HG03159 (cell line): Measurements from ENCODE around the gene SH3D21.

Source experiments
- ATAC-seq: cut with Tn5 transposase; IDR thresholded peaks from one replicate; pipeline ENCODE4 v1.9.1; 2021; ENCODE audit warnings: mild to moderate bottlenecking, moderate library complexity; ENCODE audit not compliant: unreplicated experiment

SH3D21 gene

DNA sequence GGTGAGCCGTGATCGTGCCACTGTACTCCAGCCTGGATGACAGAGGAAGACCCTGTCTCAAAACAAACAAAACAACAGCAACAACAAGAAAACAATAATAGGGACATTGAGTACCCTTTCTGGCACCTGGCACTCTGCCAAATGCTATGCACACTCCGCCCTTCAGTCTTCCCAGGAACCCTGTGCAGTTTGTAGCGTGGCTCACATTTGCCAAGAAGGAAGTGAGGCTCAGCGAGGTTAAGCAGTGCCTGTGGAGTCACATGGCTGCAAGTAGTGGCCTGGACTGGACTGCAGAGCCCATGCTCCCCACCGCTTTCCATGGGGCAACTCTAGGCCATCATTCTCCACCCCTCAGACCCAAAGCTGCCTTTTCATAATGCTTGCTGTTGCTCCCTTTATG is 22.5 kb downstream of the SH3D21 start:
- ATAC-seq = no peak

DNA sequence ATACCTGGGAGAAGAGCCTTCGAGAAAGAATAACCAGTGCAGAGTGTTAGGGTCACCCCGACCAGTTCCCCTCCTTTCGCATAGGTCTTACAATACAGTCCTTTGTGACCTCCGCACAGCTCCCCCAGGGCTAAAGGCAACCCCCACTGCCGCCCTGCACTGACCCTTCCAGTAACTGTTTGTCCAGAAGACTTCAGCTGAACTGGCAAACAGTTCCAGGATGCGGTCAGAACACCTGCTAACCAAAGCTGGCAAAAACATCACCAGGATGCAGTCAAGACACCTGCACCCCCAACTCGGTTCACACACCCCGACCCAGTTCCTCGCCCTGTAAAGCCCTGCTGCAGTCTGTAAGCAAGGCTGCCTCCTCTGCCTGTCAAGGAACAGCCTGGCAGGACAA is 23.6 kb downstream of the SH3D21 start:
- ATAC-seq = no peak

DNA sequence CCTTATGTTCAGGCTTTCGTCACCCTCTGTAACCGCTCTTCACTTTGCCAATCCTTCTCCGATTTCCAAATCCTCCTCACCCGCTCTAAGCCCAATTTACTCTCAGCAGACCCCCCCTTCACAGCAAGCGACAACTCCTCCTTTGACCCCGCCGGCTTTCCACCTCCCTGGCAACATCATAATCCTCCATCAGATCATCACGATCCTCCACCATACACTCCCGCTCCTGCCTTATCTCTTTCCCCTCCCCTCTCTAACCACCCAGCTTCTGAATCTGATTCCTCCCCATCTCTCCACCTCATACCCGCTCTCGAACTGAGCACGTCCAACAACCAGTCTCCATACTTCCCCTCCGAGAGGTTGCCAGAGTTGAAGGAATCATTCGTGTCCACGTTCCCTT is 24.8 kb downstream of the SH3D21 start:
- no peak for ATAC-seq

DNA sequence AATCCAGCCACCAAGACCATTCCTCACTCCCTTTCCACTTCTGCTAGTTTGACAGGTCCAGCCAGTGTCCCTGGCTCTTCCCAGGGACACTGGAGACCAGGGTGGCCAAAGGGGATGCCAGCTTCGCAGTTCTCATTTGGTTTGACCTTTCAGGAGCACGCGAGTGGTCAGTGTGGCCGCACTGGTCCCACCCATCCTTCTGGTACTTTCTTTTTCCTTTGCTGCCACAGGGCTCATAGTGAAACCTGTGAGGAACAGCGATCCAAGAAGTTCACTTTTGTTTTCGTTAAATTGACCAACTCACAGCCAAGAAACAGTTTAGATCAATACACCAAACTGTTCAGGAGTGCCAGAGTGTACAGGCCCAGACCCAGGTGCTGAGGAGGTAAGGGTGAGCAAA is 31.7 kb downstream of the SH3D21 start:
- ATAC-seq = no peak

DNA sequence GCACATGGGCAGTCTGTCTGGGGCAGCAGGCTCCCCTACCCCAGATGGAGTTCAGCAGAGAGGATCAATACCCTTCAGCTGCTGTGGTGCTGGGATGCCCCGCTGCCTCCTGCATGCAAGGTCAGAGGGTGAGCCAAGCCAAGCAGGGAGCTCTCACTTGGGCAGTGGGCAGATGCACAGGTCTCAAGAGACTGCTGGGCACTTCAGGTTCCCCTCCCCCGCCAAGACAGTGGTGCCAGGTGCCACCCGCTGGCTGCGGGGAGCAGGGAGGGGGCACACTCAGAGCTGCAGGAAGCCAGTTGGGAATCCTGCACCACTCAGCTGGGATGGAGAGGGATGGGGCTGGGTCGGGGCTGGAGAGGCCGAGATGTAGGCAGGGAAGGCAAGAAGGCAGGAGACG is 33.0 kb downstream of the SH3D21 start:
- no peak for ATAC-seq

DNA sequence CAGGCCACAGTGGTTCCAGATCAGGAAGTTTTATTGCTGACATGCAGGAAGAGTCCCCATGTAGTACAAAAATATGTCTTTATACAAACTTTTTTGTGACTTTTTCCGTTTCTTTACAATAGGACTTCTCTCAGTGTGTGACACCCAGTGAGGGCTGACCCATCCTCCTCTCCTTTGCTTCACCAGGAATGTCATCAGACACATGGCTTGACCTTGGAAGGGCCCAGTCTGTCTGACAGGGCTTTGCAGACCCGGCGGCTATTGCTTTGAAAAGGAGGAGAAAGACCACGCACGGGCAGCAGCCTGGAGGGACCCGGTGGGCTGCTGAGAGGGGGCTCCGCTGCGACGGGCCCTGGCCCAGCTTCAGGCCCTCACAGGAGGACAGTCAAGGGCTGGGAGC is 33.4 kb downstream of the SH3D21 start:
- no peak for ATAC-seq

DNA sequence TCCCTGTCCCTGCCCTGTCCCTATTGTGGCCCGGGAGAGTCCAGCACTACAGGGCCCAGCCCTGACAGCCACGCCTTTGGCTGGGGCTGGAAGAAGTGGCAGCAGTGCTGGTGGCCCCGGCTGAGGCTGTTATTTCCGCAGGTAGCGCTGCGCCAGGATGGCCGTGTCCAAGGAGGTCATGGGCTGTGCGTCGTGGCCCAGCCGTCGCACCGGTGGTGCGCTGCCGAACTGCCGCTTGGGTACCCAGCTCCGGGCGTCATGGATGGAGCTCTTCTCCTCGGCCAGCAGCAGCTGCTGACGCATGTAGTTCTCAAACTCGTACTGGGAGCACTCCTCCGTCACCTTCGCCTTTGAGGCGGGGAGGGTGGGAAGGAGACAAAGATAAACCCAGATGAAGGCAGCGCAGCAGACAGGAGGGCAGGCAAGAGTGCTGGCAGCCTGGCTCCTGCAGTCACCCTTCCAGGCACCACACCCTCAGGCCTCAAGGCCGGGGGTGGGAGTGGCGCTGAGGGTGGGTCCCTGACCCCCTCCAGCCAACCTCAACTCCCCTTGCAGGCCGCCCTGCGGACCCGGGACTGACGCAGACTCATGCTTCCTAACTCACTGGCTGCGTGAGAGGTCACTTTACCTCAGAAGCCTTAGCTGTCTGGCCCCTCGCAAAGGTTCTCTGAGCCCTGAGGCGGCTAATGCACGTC is 35.6 kb downstream of the SH3D21 start:
- ATAC-seq = no peak

DNA sequence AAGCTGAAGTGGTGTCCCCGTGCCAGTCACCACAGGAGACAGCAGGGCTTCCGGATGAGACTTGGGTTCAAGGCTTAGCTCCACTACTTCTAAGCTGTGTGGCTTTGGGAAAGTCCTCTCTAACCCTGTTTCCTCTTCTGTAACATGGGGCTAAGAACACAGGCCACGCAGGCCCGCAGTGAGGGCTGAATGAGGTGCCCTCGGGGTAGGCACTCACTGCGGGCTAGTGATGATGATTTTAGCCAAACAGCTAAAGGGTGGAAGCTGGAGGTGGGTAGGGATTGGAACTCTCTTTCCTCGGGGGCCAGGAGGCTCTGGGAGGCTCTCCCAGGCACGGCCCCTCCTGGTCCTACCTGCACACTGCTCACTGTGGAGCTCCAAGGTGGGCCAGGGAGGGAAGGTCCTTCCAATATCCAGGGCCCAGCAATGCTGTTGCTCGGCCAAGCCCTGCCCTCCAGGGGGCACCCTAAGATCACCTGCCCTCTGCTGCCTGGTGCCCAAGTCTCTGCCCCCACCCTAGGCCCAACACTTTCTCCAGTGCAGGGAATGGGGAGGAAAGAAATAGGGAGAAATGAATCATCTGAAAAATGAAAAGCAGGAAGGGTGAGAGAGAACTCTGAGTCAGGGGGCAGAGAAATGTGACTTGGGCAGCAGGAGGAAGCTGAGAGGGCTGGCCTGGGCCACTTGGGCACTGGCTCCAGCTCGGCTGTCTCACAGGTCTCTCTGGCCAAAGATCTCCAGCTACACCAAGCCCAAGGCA is 36.4 kb downstream of the SH3D21 start:
- no peak for ATAC-seq

DNA sequence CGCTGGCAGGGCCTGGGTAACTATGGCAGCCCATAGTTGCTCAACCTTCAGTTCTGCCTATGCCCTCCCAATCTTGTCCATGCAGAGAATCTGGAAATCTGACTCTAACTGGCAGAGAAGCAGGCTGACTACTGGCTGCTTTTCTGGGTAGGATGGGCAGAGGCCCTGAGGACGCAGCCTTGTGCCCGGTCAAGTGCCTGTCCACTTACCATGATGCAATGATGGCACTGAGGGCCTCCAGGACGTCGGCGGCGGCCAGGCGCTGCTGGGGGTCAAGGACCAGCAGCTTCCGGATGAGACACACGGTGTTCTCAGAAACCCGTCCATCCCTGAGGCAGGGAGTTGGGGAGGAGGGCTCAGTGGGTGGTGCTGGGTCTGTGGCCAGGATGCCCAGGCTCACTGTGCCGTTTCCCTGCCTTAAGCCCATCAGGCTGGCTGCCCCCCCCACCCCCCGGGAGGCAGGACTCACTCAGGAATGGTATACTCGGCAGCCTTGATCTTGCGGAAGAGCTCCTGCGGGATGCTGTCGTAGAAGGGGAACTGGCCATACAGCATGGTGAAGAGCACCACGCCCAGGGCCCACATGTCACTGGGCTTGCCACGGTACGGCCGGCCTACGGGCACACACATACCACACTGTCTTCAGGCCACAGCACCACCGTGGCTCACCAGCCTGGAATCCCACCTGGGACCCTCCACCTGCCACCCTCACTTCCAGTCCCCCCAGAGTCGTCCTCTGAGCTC is 37.7 kb downstream of the SH3D21 start:
- ATAC-seq = no peak

DNA sequence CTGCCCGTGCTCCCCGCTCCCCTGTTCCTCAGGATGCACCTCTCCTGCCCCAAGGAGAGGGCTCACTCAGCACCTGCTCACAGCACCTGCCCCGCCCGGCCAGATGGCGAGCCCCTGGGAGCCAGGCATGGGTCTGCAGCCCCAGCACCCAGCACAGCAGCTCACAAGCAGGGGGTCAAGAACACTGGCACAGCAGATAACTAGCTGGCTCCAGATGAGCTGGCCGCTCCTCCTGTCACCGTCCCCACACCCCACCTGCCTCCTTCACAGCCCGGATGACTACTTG is 38.2 kb downstream of the SH3D21 start:
- no peak for ATAC-seq

DNA sequence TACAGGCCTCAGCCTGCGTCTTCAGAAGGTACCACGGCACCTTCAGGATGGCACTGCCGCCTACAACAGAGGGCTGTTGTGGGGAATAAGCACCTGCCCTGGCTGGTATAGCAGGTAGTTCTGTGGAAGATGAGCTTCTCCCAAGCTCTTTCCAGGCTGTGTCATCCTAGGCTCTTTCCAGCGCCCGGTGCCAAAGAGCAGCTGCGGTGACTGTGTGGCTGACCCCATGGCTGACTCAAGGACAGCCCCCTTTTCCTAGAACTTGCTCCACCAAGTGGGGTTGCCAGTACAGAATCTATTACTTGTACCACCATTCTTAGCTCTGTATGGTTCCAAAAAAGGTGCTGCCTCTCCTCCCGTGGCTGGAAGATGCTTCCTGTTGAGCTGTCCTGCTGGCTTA is 39.2 kb downstream of the SH3D21 start:
- no peak for ATAC-seq

DNA sequence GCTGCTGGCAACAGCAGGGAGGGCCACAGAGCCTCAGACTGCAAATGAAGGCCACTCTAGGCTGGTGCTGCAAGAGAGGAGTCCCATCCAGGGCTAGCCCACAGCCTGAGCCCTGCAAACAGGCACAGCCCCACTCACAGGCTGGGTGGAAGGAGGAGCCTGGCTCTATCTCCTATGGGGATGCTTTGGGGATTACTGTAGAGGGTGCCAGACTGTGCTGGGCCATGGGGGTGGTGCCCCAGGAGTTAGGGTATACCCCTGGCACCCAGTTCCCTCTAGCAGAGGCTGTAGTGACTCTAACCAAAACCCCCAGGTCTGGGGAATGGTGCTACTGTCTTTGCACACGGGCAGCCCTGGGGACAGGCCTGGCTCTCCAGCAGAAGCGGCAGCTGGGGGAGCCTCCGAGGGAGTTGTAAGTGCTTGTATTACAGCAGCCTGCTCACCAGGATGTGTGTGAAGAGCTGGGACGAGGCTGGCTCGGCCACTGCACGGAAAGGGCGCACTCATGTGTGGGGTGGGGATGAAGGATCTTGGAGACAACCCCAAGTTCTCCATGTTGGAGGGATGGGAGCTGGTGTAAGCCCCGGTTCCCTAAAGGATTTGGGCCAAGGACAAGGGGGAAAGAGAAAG is 40.7 kb downstream of the SH3D21 start:
- ATAC-seq = no peak

DNA sequence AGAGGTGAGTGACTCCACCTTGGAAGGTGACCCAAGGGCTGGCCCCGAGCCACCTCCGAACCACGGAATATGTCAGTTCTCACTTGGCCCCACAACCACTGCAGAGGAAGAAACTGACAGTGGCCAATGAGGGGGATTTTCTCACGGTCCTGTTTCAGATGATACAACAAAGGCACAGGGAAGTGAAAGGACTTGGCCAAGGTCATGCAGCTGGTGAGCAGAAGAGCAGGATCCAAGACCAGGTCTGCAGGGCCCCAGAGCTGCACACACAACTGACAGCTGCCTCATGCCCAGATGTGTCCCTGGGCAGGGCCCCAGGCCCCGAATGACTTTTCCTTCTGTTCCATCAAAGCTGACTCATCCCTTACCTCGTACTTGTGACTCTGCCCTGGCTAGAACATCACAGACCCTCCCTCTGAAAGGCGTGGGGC is 43.1 kb downstream of the SH3D21 start:
- peak; percentile 73 for ATAC-seq

DNA sequence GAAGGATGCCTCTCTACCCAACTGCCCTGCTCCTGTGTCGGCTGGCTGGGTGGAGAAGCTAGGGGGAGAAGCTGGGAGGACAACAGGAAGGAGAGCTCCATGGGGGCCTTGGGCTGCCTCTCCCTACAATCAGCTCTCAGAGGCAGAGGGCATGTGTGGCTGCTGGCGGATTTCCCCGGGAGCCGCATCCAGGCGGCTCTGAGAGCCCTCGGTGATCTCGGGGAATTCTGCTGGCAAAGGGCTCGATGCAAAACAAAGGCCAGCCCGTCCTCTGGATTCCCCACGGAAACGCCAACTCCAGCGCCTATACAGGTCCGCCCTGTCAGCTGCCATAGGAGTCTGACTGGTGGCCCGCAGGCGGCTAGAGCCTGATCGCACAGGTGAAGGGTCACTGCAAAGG is 43.7 kb downstream of the SH3D21 start:
- no peak for ATAC-seq

DNA sequence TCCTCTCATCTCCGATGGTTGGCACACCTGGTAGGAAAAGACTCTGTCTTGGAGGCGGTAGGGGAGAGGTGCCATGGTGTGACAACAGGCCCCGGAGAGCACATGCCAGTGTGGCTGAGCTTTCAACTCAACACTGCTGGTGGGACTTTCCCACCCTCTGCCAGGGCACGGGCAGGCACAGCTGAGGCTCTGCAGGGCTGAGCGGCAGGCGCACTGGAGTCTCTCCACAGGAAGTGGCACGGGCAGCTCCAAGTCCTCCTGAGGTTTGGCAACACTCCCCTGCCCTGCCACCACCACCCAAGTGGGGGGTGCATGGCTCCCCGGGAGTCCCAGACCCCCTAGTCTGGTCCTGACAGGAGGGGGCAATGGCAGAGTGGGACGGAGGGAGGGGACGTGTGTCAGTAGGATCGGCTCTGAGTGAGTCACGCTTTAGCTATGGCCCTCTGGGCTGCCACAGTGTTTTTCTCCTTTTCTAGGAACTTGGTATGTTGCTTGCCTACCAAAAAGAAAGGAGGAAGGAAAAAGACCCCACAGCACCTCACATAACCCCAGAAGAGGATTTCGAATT is 44.6 kb downstream of the SH3D21 start:
- ATAC-seq = no peak

DNA sequence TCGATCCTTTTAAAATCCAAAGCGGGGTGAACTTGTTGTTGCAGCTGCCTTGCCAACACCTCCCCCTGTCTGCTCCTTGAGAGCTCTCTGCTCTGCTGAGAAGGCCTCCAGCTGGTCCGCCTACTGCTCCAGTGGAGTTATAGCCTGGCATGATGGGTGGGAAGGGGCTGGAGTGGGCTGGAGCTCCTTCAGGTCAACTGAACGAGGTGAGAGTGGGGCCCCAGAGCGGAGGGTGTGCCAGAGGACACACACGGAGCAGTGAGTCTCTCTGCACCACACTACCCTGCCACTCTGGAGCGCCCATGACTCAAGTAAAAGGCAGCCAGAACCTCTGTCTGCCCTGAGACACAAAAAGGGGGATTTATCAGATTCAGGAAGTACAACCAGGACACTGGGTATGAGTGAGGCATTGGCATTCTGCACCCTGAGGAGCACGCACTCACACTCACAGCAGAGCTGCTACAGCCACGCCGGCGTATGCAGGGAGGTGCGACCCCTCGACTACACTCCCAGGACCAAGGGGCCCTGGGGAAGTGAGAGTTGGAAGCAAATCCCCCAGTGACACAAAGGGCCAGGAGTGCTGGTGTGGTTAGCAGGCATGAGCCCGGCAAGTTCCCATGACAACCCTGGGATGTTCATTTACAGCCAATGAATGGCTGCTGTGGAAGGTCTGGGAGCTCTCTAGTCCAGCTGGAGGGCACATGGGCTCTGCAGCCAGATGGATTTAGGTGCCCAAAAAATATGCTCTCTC is 45.2 kb downstream of the SH3D21 start:
- ATAC-seq = no peak

DNA sequence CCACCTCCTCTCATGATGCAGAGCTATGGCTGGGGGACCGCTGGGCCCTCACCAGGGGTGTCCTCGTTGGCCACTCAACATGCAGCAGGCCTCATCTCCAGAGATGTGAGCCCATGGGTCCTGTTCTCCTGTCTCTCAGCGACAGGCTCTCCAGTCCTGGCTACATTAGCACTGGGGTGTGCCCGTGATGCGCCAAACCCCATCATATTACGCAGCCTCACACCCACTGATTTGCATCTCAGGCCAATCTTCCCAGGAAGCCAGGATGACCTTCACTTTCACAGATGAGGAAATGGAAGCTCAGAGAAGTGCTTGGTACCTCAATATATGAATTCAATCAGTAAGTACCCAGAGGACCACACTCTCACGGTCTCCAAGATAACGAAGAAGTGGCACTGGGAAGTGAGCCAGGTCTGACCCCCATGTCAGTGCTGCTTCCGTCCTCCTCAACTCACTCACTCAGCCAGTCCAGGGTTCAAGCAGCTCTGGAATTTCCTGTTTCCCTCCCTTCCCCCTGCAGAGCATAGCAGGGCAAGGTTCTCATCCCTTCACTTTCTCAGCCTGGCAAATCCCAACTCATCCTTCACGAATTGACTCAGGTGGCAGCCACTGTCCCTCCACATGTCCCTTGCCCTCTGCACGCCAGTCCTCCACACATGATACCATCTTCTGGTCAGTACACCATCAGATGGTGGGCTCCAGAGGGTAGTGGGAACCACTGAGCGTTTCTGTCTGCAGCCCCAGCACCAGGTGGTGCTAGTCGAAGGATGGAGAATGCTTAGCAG is 46.1 kb downstream of the SH3D21 start:
- no peak for ATAC-seq

DNA sequence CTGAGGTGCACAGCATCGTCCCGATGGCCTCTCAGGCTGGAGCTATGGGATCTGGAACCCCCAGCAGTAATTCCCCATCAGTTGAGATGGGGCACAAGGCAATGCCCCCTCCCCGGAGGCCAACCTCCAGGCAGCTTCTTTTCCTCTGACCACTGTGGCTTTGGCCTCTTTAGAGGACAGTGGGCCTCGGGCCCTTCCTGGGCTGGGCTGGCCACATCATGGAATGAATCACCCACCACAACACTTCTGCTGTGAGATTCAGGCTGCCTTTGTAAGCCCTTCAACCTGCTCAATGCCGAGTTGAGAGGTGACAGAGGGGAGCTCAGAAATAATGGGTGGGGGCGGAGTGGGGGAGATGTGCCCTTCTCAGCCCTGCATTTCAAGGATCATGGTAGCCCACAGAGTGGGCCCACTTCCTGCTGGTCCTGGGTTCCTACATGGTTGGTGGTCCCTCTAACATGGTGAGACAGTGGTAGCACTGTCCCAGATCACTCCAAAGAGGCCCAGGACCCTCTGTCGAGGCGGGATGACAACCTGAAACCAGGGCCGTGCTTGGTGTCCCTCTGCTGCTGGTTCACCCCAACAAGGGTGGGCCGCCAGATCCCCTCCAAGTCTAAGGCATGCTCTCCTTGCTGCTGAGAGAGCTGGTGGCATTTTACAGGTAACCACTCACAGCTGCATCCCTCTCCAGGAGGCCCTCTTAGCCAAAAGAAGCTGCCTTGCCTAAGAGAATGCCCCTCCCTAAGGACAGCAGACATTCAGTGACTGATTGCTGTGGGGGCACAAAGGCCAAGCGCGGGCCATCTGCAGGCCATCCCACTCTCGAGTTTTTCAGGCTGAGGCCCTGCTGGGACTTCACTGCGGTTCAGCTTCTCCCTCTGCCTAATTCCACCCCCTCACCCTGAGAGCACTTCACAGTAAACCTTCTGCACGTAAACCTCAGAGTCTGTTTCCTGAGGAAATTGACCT is 47.0 kb downstream of the SH3D21 start:
- ATAC-seq = no peak

DNA sequence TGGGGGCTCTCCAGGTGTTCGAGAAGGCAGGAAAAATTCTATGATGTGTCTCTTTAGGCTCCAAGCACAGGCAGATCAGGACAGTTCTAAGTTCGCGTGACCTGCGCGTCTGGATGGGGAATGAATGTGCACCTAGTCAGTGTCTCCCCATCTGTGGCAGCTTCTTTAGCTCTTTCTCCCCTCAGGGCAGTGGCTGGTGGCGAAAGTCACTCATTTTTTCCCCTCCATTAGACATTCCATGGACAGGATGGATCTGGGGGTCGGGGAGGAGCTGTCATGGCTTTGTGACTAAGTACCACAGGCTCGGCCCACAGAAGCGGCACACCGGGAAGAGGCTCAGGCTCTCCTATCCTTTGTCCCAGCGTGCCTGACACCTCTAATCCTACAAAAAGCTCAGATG is 48.3 kb downstream of the SH3D21 start:
- no peak for ATAC-seq
